BLaER1 (cell line): ENCODE data around the gene HSPBP1.
A peak's percentile ranks its signal among the peaks of the same experiment; 100 is the strongest.

Experiments used
- H3K27ac ChIP-seq: shearing (Covaris generic); formaldehyde crosslinking; 2 replicates; pipeline ENCODE4 v1.8.1; 2022
- H3K27me3 ChIP-seq: shearing (Covaris generic); formaldehyde crosslinking; 2 replicates; pipeline ENCODE4 v1.8.1; 2022
- H3K36me3 ChIP-seq: shearing (Covaris generic); formaldehyde crosslinking; 2 replicates; pipeline ENCODE4 v1.8.1; 2022
- H3K4me1 ChIP-seq: shearing (Covaris generic); formaldehyde crosslinking; 2 replicates; pipeline ENCODE4 v1.8.1; 2022
- H3K4me2 ChIP-seq: shearing (Covaris generic); formaldehyde crosslinking; 2 replicates; pipeline ENCODE4 v1.8.1; 2022
- H3K4me3 ChIP-seq: shearing (Covaris generic); formaldehyde crosslinking; 2 replicates; pipeline ENCODE4 v1.8.1; 2022
- H3K9ac ChIP-seq: shearing (Covaris generic); formaldehyde crosslinking; 2 replicates; pipeline ENCODE4 v1.8.1; 2022
- H3K9me3 ChIP-seq: shearing (Covaris generic); formaldehyde crosslinking; 2 replicates; pipeline ENCODE4 v1.8.1; 2022
- H4K20me1 ChIP-seq: shearing (Covaris generic); formaldehyde crosslinking; 2 replicates; pipeline ENCODE4 v1.8.1; 2022
- Cebpa-rat ChIP-seq: shearing (Covaris generic); IDR thresholded peaks from 2 replicates; pipeline ENCODE4 v1.8.1; 2022

Gene HSPBP1

GRCh38 chr19:55248704-55249103, 31.2 kb downstream of the HSPBP1 start:
- Histone ChIP-seq H3K9ac (peak overlapping the region; percentile 57), H3K4me1 (peaks cover 71% of the 10 kb centered on the region), H3K4me3 (no peak overlapping the region), H3K27me3 (no peaks in the 10 kb centered on the region), H4K20me1 (peaks cover 100% of the 10 kb centered on the region), H3K4me2 (peak overlapping the region; percentile 98; the same call in 1 of the 2 replicates), H3K27ac (peak overlapping the region; percentile 38; the same call in 1 of the 2 replicates), H3K36me3 (peaks cover 76% of the 10 kb centered on the region), H3K9me3 (no peaks in the 10 kb centered on the region)
- TF ChIP-seq Cebpa-rat, result no peak

- Histone ChIP-seq H3K4me1 (peaks cover 66% of the 10 kb centered on the region), H3K4me2 (peak overlapping the region; percentile 98), H3K4me3 (no peak overlapping the region), H3K27ac (peak overlapping the region; percentile 38), H3K9me3 (no peaks in the 10 kb centered on the region), H3K36me3 (peaks cover 81% of the 10 kb centered on the region), H3K9ac (peak overlapping the region; percentile 57), H3K27me3 (no peaks in the 10 kb centered on the region), H4K20me1 (peaks cover 100% of the 10 kb centered on the region)
- no peak for TF ChIP-seq Cebpa-rat
These were observed 31.7 kb downstream of the HSPBP1 start for GRCh38 chr19:55248166-55248675.

- no peak for TF ChIP-seq Cebpa-rat
- peak overlapping the region; percentile 98 for H3K4me2 ChIP-seq
- H3K9ac ChIP-seq, result peak overlapping the region; percentile 57; the same call in 1 of the 2 replicates
- no peaks in the 10 kb centered on the region for H3K27me3 ChIP-seq
- H3K36me3 ChIP-seq, result peaks cover 83% of the 10 kb centered on the region
- peaks cover 100% of the 10 kb centered on the region for H4K20me1 ChIP-seq
- no peaks in the 10 kb centered on the region for H3K9me3 ChIP-seq
- peaks cover 60% of the 10 kb centered on the region for H3K4me1 ChIP-seq
- H3K27ac ChIP-seq, result peak overlapping the region; percentile 19; the same call in 1 of the 2 replicates
- no peak overlapping the region for H3K4me3 ChIP-seq
These were observed 32.2 kb downstream of the HSPBP1 start for GRCh38 chr19:55247621-55248099.

- Histone ChIP-seq H3K27ac (0 out of 2 replicates have a peak overlapping the region, but pooled peaks have one; percentile 19), H3K4me2 (peak overlapping the region; percentile 98), H3K4me1 (peaks cover 51% of the 10 kb centered on the region), H3K9ac (no peak overlapping the region), H3K36me3 (peaks cover 88% of the 10 kb centered on the region), H3K9me3 (no peaks in the 10 kb centered on the region), H3K27me3 (no peaks in the 10 kb centered on the region), H3K4me3 (no peak overlapping the region), H4K20me1 (peaks cover 100% of the 10 kb centered on the region)
- TF ChIP-seq Cebpa-rat, result no peak
These were observed 33.2 kb downstream of the HSPBP1 start for GRCh38 chr19:55246462-55247451.

GRCh38 chr19:55245236-55245904, 34.5 kb downstream of the HSPBP1 start:
- no peak overlapping the region for H3K4me2 ChIP-seq
- H4K20me1 ChIP-seq, result peaks cover 98% of the 10 kb centered on the region
- H3K36me3 ChIP-seq, result peaks cover 99% of the 10 kb centered on the region
- no peaks in the 10 kb centered on the region for H3K9me3 ChIP-seq
- H3K9ac ChIP-seq, result no peak overlapping the region
- no peak overlapping the region for H3K4me3 ChIP-seq
- peaks cover 37% of the 10 kb centered on the region for H3K4me1 ChIP-seq
- no peak overlapping the region for H3K27ac ChIP-seq
- no peak for TF ChIP-seq Cebpa-rat
- H3K27me3 ChIP-seq, result no peaks in the 10 kb centered on the region

- Histone ChIP-seq H3K36me3 (peaks cover 99% of the 10 kb centered on the region), H3K4me1 (peaks cover 25% of the 10 kb centered on the region), H3K27me3 (no peaks in the 10 kb centered on the region), H3K27ac (no peak overlapping the region), H3K9me3 (no peaks in the 10 kb centered on the region), H3K4me2 (no peak overlapping the region), H3K9ac (no peak overlapping the region), H3K4me3 (no peak overlapping the region), H4K20me1 (peaks cover 98% of the 10 kb centered on the region)
- no peak for TF ChIP-seq Cebpa-rat
These were observed 35.8 kb downstream of the HSPBP1 start for GRCh38 chr19:55244004-55244680.

GRCh38 chr19:55242517-55242916, 37.4 kb downstream of the HSPBP1 start:
- no peak overlapping the region for H3K27ac ChIP-seq
- no peak overlapping the region for H3K9ac ChIP-seq
- H3K4me1 ChIP-seq, result peaks cover 9% of the 10 kb centered on the region
- H4K20me1 ChIP-seq, result peaks cover 98% of the 10 kb centered on the region
- no peak overlapping the region for H3K4me3 ChIP-seq
- H3K4me2 ChIP-seq, result no peak overlapping the region
- H3K27me3 ChIP-seq, result no peaks in the 10 kb centered on the region
- no peaks in the 10 kb centered on the region for H3K9me3 ChIP-seq
- H3K36me3 ChIP-seq, result peaks cover 99% of the 10 kb centered on the region
- TF ChIP-seq Cebpa-rat, result no peak

GRCh38 chr19:55241935-55242464, 37.9 kb downstream of the HSPBP1 start:
- Histone ChIP-seq H4K20me1 (peaks cover 98% of the 10 kb centered on the region), H3K4me1 (peaks cover 4% of the 10 kb centered on the region), H3K27me3 (no peaks in the 10 kb centered on the region), H3K27ac (no peak overlapping the region), H3K36me3 (peaks cover 99% of the 10 kb centered on the region), H3K4me3 (no peak overlapping the region), H3K9me3 (no peaks in the 10 kb centered on the region), H3K9ac (no peak overlapping the region), H3K4me2 (no peak overlapping the region)
- no peak for TF ChIP-seq Cebpa-rat
